Vagina (tissue), 2 donors: Measurements from ENCODE around the gene SARS1.

ENCODE experiments used
- POLR2A ChIP-seq, 2 donors: fragments of 450-650 bp; IDR thresholded peaks; one replicate each; pipeline ENCODE4 v1.6.1; 2017; ENCODE audit warnings: antibody characterized with exemption in 2 of 2, mild to moderate bottlenecking in 2 of 2, moderate library complexity in 2 of 2
- TF ChIP-seq, protein P1 (sequence below), 3 experiments: fragments of 450-650 bp in 2 of 3; fragments of 200-600 bp in 1 of 3; sonication (generic) in 1 of 3; IDR thresholded peaks; one replicate each; pipeline ENCODE4 v1.5.1; 2017 to 2019; ENCODE audit warnings: antibody characterized with exemption in 3 of 3, mild to moderate bottlenecking in 2 of 3, moderate library complexity in 2 of 3

DNA sequence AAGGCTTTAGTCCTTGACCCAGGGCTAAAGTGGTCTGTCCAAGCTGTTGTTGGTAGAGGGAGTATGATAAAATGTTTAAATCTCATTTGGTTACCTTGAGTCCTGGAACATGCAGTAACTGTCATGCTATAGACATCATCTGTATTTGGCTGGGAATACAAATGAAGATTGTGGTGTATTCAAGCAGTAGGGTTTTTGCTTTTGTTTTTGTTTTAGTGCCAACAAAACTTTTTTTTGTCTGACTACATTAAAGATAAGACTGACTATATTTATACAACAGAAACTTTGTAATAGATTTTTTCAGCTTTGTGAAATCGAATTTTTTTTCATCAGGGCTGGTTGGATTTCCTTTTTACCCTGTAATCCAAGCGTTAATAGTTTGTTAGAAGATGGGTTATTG lies 7.4 kb upstream of the SARS1 start:
- TF ChIP-seq, protein P1, sequence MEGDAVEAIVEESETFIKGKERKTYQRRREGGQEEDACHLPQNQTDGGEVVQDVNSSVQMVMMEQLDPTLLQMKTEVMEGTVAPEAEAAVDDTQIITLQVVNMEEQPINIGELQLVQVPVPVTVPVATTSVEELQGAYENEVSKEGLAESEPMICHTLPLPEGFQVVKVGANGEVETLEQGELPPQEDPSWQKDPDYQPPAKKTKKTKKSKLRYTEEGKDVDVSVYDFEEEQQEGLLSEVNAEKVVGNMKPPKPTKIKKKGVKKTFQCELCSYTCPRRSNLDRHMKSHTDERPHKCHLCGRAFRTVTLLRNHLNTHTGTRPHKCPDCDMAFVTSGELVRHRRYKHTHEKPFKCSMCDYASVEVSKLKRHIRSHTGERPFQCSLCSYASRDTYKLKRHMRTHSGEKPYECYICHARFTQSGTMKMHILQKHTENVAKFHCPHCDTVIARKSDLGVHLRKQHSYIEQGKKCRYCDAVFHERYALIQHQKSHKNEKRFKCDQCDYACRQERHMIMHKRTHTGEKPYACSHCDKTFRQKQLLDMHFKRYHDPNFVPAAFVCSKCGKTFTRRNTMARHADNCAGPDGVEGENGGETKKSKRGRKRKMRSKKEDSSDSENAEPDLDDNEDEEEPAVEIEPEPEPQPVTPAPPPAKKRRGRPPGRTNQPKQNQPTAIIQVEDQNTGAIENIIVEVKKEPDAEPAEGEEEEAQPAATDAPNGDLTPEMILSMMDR (IDR thresholded peaks at IDR 0.05): no peak
- no peak for TF ChIP-seq POLR2A (IDR thresholded peaks at IDR 0.05)
